GM18498 (cell line): Measurements from ENCODE around the gene SLC22A4.

Source experiments
- ATAC-seq: cut with Tn5 transposase; IDR thresholded peaks from one replicate; pipeline ENCODE4 v1.9.1; 2021; ENCODE audit warnings: mild to moderate bottlenecking, moderate library complexity; ENCODE audit not compliant: unreplicated experiment

The SLC22A4 gene

DNA sequence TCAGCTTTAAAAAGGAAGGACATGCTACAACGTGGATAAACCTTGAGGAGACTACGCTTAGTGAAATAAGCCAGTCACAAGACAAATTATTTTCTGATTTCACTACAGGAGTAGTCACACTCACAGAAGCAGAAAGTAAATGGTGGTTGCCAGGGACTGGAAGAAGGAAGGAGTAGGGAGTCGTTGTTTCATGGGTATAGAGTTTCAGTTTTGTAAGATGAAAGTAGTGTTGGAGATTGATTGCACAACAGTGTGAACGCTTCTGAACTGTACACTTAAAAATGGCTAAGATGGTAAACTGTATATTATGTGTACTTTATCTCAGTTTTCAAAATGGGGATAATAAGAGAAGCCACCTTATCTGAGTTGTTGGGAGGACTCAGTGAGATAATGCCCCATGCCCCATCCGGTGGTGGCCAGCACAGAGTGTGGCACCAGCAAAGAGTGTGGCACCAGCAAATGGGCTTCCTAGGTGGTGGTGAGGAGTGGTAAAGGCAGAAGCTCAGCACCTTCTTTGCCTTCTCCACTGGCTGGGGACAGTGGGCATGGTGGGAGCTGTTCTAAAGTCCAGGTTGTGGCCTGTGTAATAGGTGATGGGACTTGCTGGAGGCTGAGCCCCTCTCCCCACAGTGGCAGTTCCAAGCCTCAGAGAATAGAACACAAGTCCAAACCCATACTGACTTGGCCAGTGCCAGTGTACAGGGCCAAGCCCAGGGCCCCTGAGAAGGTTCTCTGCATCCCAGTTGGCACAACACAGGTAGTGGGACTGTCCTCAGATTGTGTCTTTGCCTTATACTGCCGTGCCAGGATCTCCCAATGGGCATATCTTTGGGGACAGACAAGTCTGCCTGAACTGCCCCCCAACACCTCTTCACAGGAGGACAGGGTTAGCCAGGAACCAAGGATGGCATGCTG is 4.4 kb downstream of the SLC22A4 start:
- no peak for ATAC-seq

- ATAC-seq = no peak
These were observed 5.7 kb downstream of the SLC22A4 start for GRCh38 chr5:132299917-132300316.

DNA sequence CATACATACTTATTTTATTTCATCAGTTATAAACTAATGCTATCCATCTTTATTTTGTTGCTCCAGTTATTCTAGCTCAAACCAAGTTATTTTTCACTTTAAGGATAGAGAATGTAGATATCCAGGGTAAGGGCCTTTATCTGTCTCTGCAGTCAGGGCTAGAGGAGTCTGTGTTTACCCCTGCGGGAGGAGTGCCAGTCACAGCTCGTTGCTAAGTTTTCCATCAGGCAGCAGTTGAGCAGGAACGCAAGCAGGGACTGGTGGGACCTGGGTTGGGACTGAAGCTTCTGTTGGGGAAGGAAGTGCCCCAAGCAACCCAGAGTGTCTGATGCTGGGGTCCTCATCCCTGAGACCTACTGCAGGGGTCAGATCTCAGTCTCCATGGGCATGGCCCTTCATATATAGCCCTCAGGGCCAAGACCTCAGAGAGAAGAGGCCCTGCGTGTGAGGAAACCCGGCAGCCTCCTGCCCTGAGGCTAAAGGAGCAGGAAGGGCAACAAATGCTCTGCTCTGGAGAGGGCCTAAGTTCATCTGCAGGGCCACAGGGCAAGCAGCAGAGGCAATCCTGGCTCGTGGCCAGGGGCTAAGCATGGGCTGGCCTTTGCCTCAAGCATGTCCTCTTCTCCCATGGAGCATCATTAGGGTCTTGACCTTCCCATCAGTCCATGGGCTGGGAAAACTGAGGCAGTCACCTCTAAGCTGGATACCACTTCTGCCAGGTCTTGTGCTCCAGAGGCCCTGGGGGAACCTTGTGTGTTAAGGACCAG is 6.6 kb downstream of the SLC22A4 start:
- no peak for ATAC-seq

GRCh38 chr5:132301344-132302271 is 7.4 kb downstream of the SLC22A4 start:
- no peak for ATAC-seq

DNA sequence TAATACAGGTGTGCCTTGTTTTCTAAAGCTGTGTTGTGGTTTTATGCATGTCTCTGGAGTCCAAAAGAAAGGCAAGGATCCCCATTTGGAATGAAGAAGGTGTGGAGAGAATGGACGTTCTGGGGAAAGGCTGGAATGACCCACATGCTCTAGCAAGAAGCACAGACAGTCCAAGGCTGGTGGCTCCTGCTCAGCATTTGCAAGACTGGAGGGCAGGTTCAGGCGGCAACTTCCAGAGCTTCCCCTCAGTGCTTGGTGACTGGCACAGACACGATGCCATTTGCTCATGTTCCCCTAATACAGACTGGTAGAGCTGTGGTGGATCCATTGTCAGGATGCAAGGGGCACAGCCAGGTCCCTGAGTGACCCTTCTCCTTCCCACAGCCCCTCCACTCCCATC is 8.2 kb downstream of the SLC22A4 start:
- ATAC-seq = no peak

DNA sequence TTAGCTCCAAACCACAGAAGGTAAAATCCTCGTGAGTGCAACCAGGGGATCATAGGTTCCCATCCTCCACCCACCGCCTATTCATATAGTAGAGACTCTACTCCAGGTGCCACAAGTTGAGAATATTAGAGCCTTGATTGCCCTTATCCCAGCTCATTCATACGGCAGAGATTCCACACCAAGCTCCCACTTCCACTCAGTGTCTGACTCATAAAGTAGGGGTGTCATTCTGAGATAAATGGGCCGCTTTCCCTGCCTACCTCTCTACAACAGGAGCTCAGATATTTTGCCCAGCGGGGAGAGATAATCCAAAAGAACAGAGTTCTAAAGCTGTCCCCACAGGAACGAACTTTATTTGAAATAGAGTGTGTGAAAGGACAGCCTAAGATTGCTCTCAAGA is 9.4 kb downstream of the SLC22A4 start:
- ATAC-seq = no peak

DNA sequence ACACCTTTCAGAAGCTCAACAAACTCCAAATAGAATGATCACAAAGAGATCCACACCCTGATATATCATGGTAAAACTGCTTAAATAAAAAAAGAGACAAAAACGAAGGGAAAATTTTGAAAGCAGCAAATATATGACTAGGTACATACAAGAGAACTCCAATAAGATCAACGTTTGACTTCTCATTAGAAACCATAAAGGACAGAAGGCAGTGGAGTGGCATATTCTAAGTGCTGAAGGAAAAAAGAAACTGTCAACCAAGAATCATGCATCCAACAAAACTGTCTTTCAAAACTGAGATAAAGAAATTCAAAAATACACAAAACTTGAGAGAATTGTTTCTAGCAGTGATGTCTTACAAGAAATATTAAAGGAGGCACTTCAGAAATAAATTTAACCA is 11.2 kb downstream of the SLC22A4 start:
- no peak for ATAC-seq

DNA sequence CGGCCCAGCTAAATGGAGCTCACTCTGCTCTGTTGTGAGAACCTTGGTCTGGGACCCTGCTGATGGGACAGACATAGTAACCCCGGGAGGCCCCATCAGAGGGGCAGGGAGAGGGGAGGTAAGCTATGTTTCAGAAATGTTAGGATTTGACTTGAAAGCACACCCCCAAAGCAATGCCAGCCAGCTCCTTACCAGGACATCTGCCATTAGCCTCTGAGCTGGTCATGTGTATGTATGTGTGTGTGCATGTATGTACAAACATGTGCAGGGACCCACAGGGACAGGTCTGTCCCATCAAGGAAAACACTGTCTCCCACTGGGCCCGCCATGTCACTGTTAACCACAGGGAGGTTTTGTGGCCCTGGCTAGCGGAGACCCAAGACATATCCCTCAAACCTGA is 14.5 kb downstream of the SLC22A4 start:
- no peak for ATAC-seq

- ATAC-seq = no peak
These were observed 15.5 kb downstream of the SLC22A4 start for GRCh38 chr5:132309679-132310078.

GRCh38 chr5:132310141-132310834 is 16.1 kb downstream of the SLC22A4 start:
- ATAC-seq = no peak

DNA sequence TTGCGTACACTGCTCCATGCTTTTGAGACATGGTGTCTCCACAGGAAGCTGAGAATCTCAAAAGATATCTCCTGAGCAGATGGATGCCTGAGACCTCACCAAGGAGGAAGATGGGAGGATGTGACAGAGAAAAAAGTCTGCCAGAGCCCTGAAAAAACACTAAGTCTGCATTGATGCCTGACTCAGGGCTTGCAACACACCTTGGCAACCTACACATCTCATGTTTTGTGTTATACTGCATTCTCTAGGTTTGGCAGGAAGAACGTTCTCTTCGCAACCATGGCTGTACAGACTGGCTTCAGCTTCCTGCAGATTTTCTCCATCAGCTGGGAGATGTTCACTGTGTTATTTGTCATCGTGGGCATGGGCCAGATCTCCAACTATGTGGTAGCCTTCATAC is 19.2 kb downstream of the SLC22A4 start:
- ATAC-seq = no peak

GRCh38 chr5:132313961-132314432 is 19.8 kb downstream of the SLC22A4 start:
- ATAC-seq = no peak

- ATAC-seq = no peak
These were observed 21.4 kb downstream of the SLC22A4 start for GRCh38 chr5:132315529-132316067.

DNA sequence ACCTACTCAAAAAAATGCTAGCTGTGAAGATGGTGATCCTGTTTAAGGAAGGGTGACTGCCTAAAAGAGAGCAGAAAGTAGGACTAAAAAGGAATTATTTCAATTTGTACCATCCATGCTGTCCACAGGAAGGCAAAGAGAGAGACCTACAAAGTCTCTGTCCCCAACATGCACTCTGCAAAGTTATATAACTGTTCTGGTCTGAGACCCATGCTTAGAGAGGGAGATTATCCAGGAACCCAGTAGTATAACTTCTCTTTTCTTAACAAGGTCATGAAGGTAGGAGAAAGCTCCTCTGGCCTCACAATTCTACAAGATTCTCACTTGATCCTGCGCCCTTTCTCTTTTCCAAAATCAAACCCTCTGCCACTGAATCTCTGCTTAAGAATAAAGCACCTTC is 25.8 kb downstream of the SLC22A4 start:
- ATAC-seq = no peak

DNA sequence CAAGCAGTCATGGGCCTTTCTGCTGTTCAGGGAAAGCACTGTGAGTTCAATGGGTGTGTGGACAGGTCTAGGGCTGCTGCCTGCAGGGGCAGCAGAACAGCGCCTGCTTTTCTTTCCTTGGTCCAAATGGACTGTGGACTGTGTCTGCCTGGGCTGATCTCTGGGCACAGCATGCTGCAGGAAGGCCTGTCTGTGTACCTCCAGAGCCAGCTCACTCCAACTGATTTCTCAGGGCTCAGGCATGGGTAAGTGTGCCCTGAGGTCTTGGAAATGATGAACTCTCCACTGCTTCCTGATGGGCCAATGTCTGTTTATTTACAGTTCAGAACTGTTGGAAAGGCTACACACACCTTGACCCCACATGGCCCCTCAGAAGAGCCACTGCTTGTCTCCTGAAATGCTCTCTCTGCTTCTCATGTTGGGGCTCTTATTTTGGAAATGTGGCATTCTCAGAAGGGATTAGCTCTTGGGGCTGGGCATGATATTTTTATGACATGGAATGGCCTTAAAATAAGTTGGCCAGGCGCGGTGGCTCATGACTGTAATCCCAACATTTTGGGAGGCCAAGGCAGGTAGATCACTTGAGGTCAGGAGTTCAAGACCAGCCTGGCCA is 27.0 kb downstream of the SLC22A4 start:
- ATAC-seq = no peak

GRCh38 chr5:132322266-132322665 is 28.1 kb downstream of the SLC22A4 start:
- no peak for ATAC-seq

- no peak for ATAC-seq
These were observed 29.0 kb downstream of the SLC22A4 start for GRCh38 chr5:132323202-132323601.

DNA sequence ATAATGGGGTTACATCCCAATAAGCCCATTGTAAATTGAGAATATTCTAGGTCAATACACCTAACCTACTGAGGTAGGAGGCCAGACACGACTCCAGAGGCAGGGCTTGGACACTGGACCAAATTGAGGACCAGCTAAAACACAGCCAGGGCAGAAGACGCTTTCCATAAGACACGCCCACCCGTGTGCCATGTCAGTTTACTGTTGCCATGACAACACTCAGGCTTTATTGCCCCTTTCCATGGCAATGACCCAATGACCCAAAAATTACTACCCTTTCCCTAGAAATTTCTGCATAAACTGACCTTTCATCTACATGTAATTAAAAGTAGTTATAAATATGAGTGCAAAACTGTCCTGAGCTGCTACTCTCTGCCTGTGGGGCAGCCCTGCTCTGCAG is 31.5 kb downstream of the SLC22A4 start:
- no peak for ATAC-seq

DNA sequence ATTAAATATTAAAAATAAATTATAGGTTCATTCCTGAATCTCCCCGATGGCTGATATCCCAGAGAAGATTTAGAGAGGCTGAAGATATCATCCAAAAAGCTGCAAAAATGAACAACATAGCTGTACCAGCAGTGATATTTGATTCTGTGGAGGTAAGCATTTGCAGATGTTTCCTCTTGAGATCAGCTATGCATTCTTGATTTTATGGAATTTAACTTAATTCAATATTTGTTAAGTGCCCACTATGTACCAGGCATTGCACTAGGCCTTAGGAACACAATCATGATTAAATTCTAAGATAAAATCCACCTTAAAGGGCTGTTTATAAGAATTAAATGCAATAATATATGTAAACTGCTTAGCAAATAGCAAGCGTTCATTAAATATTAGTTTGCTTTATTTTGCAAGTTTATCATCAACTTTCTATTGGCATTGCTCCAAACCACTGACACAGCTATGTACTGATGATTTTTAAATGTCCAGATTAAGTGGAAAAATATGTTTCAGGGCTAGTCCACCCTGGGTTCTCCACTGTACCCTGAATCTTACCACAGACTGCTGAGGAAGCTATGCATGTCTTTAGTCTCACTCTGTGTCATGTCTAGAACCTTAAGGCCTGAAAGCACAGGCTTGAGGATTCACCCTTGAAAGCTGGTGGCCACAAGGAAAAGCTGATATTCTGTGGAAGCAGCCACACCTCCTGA is 33.2 kb downstream of the SLC22A4 start:
- ATAC-seq = no peak
